Thyroid gland (tissue), 4 donors: Measurements from ENCODE around the gene ZNFX1.

ENCODE experiments used
- POLR2A ChIP-seq, 2 donors: fragments of 450-650 bp; IDR thresholded peaks; one replicate each; pipeline ENCODE4 v1.6.1; 2017; ENCODE audit warnings: antibody characterized with exemption in 2 of 2, mild to moderate bottlenecking in 2 of 2, moderate library complexity in 1 of 2
- TF ChIP-seq, protein P1 (sequence below), 6 experiments: fragments of 200-600 bp in 3 of 6; fragments of 450-650 bp in 3 of 6; sonication (generic) in 3 of 6; IDR thresholded peaks; one replicate each; pipeline ENCODE4 v1.5.1; 2016 to 2019; ENCODE audit warnings: antibody characterized with exemption in 6 of 6, mild to moderate bottlenecking in 2 of 6, inconsistent platforms in 1 of 6, moderate library complexity in 1 of 6

DNA sequence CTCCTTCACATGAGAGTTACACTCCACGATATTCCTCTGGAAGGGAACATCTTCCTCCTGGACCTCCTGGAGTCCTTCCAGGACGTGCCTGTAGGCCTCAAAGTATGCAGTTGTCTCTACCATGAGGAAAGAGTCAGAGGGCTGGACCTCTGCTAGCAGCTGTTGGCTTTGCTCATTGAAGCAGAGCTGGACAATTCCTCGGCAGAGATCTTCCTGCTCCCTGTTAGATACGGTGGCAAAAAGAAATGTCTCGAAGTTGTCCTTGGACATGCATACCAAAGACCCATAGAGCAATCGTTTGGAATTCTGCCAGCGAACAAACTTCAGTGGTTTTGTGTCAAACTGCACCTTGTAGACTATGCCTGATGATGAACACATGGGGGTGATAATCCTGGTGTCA is 7.7 kb downstream of the ZNFX1 start:
- TF ChIP-seq, protein P1, sequence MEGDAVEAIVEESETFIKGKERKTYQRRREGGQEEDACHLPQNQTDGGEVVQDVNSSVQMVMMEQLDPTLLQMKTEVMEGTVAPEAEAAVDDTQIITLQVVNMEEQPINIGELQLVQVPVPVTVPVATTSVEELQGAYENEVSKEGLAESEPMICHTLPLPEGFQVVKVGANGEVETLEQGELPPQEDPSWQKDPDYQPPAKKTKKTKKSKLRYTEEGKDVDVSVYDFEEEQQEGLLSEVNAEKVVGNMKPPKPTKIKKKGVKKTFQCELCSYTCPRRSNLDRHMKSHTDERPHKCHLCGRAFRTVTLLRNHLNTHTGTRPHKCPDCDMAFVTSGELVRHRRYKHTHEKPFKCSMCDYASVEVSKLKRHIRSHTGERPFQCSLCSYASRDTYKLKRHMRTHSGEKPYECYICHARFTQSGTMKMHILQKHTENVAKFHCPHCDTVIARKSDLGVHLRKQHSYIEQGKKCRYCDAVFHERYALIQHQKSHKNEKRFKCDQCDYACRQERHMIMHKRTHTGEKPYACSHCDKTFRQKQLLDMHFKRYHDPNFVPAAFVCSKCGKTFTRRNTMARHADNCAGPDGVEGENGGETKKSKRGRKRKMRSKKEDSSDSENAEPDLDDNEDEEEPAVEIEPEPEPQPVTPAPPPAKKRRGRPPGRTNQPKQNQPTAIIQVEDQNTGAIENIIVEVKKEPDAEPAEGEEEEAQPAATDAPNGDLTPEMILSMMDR (IDR thresholded peaks at IDR 0.05), result no peak
- TF ChIP-seq POLR2A (IDR thresholded peaks at IDR 0.05), result no peak
